Fibroblast of the aortic adventitia (primary cell): ENCODE measurements around the gene FER1L5. TPM values are rescaled to one million over a fixed set of nuclear protein-coding genes. Genes with fewer than 3 reads are reported as not detected.

Experiments
- DNase-seq: peaks from one replicate; pipeline ENCODE4 v3.0.0-alpha.2; 2010; ENCODE audit warnings: low read depth
- H3K4me3 ChIP-seq: 2 replicates; pipeline ENCODE4 v1.5.1; 2011; ENCODE audit warnings: low read depth, mild to moderate bottlenecking, control low read depth, low read length, moderate library complexity
- total RNA-seq: library from RNA; depleted of rRNA; stranded (reverse); fragments of >200 nt; gene quantifications from 2 replicates; pipeline ENCODE4 v1.2.3, GENCODE V29; 2012; ENCODE audit warnings: low replicate concordance
- TF ChIP-seq, protein P1 (sequence below): IDR thresholded peaks from 2 replicates; pipeline ENCODE4 v1.5.1; 2011; ENCODE audit warnings: mild to moderate bottlenecking, low read length, control low read depth, inconsistent platforms; ENCODE audit not compliant: insufficient read depth

Gene FER1L5
- total RNA-seq, 1 donor, result 0.18 TPM

DNA sequence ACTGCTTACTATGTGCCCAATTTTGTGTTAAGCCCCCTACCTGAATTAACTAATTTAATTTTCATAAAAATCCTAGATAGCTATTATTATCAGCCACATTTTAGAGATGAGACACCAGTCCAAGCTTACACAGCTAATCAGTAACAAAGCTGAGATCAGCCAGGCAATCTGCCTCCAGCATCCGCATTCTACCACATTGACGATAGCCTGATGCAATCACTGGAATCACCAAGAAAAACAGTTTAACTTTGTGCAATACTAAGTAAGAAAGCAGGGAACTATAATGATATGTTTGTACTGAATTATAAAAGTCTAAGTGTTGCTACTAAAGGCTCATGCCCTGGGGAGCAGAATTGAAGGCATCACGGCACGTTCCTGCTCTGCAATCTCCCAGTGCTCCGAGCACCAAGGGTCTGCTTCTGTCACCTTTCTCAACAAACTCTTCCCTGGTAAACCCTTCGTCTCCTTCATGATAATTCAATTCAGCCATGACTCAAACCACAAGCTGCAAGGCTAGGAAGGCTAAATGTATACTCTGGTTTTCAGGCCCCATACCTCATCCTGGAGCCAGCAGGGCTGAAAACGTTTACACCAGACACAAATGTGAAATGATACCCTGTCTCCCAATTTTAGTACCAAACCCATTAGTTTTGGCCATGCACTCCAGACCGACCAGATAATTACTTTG is 23.8 kb upstream of the FER1L5 start:
- DNase-seq, result peak; percentile 98
- H3K4me3 ChIP-seq, result no peak overlapping the region

GRCh38 chr2:96622544-96622943 is 20.0 kb upstream of the FER1L5 start:
- no peak overlapping the region for H3K4me3 ChIP-seq
- no peak for DNase-seq
- TF ChIP-seq, protein P1, sequence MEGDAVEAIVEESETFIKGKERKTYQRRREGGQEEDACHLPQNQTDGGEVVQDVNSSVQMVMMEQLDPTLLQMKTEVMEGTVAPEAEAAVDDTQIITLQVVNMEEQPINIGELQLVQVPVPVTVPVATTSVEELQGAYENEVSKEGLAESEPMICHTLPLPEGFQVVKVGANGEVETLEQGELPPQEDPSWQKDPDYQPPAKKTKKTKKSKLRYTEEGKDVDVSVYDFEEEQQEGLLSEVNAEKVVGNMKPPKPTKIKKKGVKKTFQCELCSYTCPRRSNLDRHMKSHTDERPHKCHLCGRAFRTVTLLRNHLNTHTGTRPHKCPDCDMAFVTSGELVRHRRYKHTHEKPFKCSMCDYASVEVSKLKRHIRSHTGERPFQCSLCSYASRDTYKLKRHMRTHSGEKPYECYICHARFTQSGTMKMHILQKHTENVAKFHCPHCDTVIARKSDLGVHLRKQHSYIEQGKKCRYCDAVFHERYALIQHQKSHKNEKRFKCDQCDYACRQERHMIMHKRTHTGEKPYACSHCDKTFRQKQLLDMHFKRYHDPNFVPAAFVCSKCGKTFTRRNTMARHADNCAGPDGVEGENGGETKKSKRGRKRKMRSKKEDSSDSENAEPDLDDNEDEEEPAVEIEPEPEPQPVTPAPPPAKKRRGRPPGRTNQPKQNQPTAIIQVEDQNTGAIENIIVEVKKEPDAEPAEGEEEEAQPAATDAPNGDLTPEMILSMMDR, result no peak

More for the DNA sequence above, 23.8 kb upstream of the FER1L5 start:
- TF ChIP-seq, protein P1, result no peak

GRCh38 chr2:96623116-96623515 is 19.4 kb upstream of the FER1L5 start:
- no peak overlapping the region for H3K4me3 ChIP-seq
- TF ChIP-seq, protein P1, result no peak
- DNase-seq, result no peak

DNA sequence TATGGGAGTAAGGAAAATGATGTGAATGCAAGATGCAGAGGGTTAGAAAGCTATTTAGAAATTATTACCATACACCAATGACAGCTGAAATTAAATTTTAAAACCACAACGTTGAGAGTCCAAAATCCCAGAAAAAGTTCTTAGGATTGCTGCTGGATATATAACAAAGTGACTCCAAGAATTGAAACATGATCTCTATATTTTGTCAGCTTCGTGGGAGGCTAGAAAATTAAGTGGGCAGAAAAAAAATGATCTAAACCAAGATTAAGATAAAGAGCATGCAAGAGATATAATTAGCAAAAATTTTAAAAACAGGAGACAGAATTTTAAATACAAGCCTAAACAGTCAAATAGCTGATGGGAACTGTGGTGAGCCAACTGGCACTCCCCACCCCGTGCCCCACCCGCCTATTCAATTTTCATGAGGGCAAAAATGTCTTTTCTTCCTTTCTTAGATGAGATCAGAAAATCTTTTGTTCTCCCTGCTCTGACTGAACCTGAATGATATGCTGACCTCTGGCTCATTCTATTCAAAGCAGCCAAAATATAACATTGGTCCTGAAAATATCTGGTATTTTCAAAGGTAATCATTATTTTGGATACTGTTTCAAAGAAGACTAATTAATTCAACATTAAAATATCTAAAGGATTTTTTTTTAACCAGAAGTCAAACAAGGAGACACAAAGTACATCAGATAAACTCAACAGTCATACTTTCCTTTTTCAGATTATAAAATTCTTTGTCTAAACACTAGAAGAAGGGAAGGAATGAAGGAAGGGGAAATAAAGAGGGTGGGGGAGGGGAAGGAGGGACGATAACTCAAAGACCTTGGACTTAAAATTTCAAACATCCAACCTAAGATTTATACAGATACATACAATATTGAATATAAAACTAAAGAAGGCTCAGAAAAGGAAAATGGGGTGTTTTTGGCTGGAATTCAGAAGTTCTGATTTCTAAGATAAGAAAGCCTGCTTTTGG is 16.7 kb upstream of the FER1L5 start:
- TF ChIP-seq, protein P1, result no peak
- H3K4me3 ChIP-seq, result no peak overlapping the region
- peak; percentile 64 for DNase-seq

- TF ChIP-seq, protein P1, result no peak
- no peak for DNase-seq
- no peak overlapping the region for H3K4me3 ChIP-seq
Measured at GRCh38 chr2:96626553-96626942, 16.0 kb upstream of the FER1L5 start.

GRCh38 chr2:96631804-96632435 is 10.6 kb upstream of the FER1L5 start:
- peak; percentile 81 for DNase-seq
- TF ChIP-seq, protein P1, result no peak
- no peak overlapping the region for H3K4me3 ChIP-seq
